Breast epithelium (tissue), 3 donors: Measurements from ENCODE around the gene TNNI3.

Experiments used
- CTCF ChIP-seq, 3 donors: fragments of 450-650 bp; IDR thresholded peaks; one replicate each; pipeline ENCODE4 v1.5.1; 2016 to 2017; ENCODE audit warnings: antibody characterized with exemption in 3 of 3, mild to moderate bottlenecking in 3 of 3, moderate library complexity in 3 of 3
- POLR2A ChIP-seq: fragments of 450-650 bp; IDR thresholded peaks from one replicate; pipeline ENCODE4 v1.6.1; 2016; ENCODE audit warnings: antibody characterized with exemption, mild to moderate bottlenecking, moderate library complexity

- TF ChIP-seq CTCF (IDR thresholded peaks at IDR 0.05), result no peak
- no peak for TF ChIP-seq POLR2A
Observed at GRCh38 chr19:55179606-55180484, 22.3 kb upstream of the TNNI3 start, which contains the start of gene SYT5.
